Mesendoderm (in vitro differentiated cells): Measurements from ENCODE around the gene MTG2.

Experiments used
- DNase-seq: peaks from one replicate; pipeline ENCODE4 v3.0.0; 2013
- H2AK5ac ChIP-seq: 2 replicates; pipeline ENCODE4 v1.6.1; 2013; ENCODE audit warnings: low read length, inconsistent platforms
- H2BK120ac ChIP-seq: 2 replicates; pipeline ENCODE4 v1.6.1; 2013; ENCODE audit warnings: low read depth, mild to moderate bottlenecking, low read length, moderate library complexity, mixed read lengths
- H2BK15ac ChIP-seq: replicated peaks from 2 replicates; pipeline ENCODE4 v1.6.1; 2013; ENCODE audit warnings: low read depth, mild to moderate bottlenecking, moderate library complexity
- H2BK5ac ChIP-seq: 2 replicates; pipeline ENCODE4 v1.6.1; 2013; ENCODE audit warnings: low read length, inconsistent platforms
- H3K18ac ChIP-seq: 2 replicates; pipeline ENCODE4 v1.6.1; 2013; ENCODE audit warnings: mild to moderate bottlenecking, low read length, mixed read lengths
- H3K23ac ChIP-seq: one replicate; pipeline ENCODE4 v1.6.1; 2013; ENCODE audit warnings: low read length
- H3K27ac ChIP-seq: 2 replicates; pipeline ENCODE4 v1.5.1; 2013; ENCODE audit warnings: low read depth, mild to moderate bottlenecking, inconsistent platforms, low read length, moderate library complexity
- H3K27me3 ChIP-seq: 2 replicates; pipeline ENCODE4 v1.6.1; 2013; ENCODE audit warnings: low read length, control low read depth, mild to moderate bottlenecking, inconsistent platforms; ENCODE audit not compliant: insufficient read depth, poor library complexity
- H3K36me3 ChIP-seq: 2 replicates; pipeline ENCODE4 v1.6.1; 2013; ENCODE audit warnings: low read length, inconsistent platforms; ENCODE audit not compliant: control insufficient read depth, insufficient read depth
- H3K4ac ChIP-seq: one replicate; pipeline ENCODE4 v1.6.1; 2013; ENCODE audit warnings: low read depth, mild to moderate bottlenecking, low read length, moderate library complexity
- H3K4me1 ChIP-seq: 2 replicates; pipeline ENCODE4 v1.6.1; 2013; ENCODE audit warnings: low read depth, low read length, inconsistent platforms; ENCODE audit not compliant: control insufficient read depth
- H3K4me2 ChIP-seq: 2 replicates; pipeline ENCODE4 v1.6.1; 2013; ENCODE audit warnings: low read length
- H3K4me3 ChIP-seq: 2 replicates; pipeline ENCODE4 v1.5.1; 2013; ENCODE audit warnings: mild to moderate bottlenecking, low read length
- H3K56ac ChIP-seq: one replicate; pipeline ENCODE4 v1.6.1; 2013; ENCODE audit warnings: low read length
- H3K79me1 ChIP-seq: 2 replicates; pipeline ENCODE4 v1.6.1; 2013; ENCODE audit warnings: low read length, inconsistent platforms
- H3K79me2 ChIP-seq: 2 replicates; pipeline ENCODE4 v1.6.1; 2013; ENCODE audit warnings: mild to moderate bottlenecking, low read length; ENCODE audit not compliant: control insufficient read depth, insufficient read depth
- H3K9ac ChIP-seq: 2 replicates; pipeline ENCODE4 v1.6.1; 2013; ENCODE audit warnings: low read length, inconsistent platforms
- H4K5ac ChIP-seq: one replicate; pipeline ENCODE4 v1.6.1; 2013; ENCODE audit warnings: low read length
- H4K8ac ChIP-seq: one replicate; pipeline ENCODE4 v1.6.1; 2013; ENCODE audit warnings: low read depth, mild to moderate bottlenecking, control low read depth, low read length, moderate library complexity
- WGBS: extraction: QIAGEN DNeasy Blood & Tissue Kit; methylation state at CpG from one replicate; pipeline ENCODE4 v1.1.7; 2013; ENCODE audit warnings: low lambda C conversion rate, missing lambda C conversion rate; ENCODE audit not compliant: insufficient coverage; ENCODE audit errors: extremely low coverage; 5-methylcytosine and 5-hydroxymethylcytosine counted together

MTG2 gene

DNA sequence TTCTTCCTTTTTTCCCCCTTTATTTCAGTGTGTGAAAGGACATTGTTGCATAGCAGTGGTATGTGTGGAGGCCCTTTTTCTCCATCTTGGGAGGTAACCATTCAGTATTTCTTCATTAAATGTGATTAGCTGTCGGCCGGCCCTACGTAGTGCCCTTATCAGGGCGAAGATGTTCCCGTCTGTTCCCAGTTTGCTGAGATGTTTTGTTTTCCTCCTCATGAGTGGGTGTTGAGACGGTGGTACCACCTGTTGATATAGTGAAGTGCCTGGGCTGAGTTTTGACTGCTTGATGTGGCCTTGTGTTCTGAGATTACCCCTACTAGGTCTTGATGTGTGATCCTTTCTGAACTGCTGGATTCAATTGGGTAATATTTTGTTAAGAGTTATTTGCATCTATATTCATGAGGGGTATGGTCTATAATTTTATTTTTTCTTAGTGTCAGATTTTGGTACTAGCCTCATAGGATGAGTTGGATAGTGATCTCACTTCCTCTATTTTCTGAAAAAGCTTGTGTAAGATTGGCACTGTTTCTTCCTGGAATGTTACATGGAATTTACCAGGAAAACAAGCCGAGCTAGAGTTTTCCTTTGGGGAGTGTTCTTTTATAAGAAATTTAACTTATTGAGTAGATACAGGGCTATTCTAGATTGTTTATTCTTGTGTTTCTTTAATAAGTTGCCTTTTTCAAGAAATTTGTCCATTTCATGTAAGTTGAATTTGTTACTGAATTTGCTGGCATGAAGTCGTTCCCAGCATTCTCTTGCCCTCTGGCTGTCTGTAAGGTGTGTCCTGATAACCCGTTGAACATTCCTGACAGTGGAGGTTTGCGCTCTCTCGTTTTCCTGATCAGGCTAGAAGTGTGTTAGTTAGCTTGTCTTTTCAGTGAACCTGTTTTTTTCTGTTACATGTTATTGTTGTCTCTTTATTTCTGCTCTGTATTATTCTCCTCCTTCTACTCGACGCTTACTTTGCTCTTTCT lies 4.3 kb downstream of the MTG2 start:
- Histone ChIP-seq H2BK15ac (no peak overlapping the region), H3K4me2 (no peak overlapping the region), H2BK120ac (no peak overlapping the region), H3K4me1 (no peaks in the 10 kb centered on the region), H2BK5ac (no peak overlapping the region), H3K23ac (no peak overlapping the region), H3K79me2 (peaks cover 8% of the 10 kb centered on the region), H2AK5ac (no peak overlapping the region), H3K4ac (no peak overlapping the region), H4K5ac (no peak overlapping the region), H3K18ac (no peak overlapping the region), H3K56ac (no peak overlapping the region), H3K27ac (no peak overlapping the region), H3K9ac (no peak overlapping the region), H3K79me1 (peaks cover 12% of the 10 kb centered on the region), H4K8ac (no peak overlapping the region), H3K27me3 (no peaks in the 10 kb centered on the region), H3K4me3 (no peak overlapping the region), H3K36me3 (no peaks in the 10 kb centered on the region)
- DNase-seq: peak; percentile 13
- no CpG with 5 or more reads among the region's 13 CpGs for WGBS

DNA sequence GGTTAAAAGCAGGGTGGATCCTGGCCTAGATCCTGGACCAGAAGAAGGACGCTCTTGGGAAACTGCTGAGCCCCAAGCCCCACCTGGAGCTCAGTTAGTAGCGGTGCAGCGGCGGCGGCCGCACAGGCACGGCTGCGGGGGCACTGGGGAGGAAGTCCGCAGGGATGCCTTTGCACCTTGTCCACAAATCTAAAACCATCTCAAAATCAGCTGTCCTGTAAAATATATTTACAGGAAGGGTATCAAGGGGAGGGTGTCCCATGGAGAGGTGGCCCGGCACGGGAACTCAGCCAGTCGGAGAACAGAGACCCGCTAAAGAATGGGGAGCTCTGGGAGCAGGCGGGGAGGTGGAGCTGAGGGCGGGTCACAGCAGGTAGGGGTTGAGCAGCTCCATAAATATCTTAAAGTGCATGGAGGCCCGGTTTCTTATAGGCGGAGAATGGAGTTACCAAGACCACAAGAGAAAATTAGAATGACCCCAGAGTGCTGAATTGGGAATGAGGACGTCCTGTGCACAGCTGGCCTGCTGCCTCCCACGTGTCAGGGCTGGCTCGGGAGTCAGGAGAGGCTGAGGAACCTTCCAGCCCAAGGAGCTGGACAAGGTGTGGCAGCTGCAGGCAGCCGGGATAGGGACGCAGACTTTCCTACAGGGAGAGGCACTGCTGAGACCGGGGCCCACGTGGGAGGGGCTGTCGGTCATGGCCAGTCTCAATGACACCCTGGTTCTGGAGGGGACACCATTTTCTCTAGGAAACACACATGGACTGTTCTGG lies 8.0 kb downstream of the MTG2 start:
- H3K56ac ChIP-seq: no peak overlapping the region
- no peak overlapping the region for H2BK15ac ChIP-seq
- no peak overlapping the region for H2AK5ac ChIP-seq
- no peak overlapping the region for H3K23ac ChIP-seq
- no peak overlapping the region for H3K27ac ChIP-seq
- no CpG with 5 or more reads among the region's 25 CpGs for WGBS
- H3K4me3 ChIP-seq: no peak overlapping the region
- no peaks in the 10 kb centered on the region for H3K4me1 ChIP-seq
- H2BK5ac ChIP-seq: no peak overlapping the region
- H3K4me2 ChIP-seq: no peak overlapping the region
- no peaks in the 10 kb centered on the region for H3K27me3 ChIP-seq
- H3K4ac ChIP-seq: no peak overlapping the region
- H2BK120ac ChIP-seq: no peak overlapping the region
- no peak overlapping the region for H3K9ac ChIP-seq
- H3K79me1 ChIP-seq: peaks cover 3% of the 10 kb centered on the region
- no peak overlapping the region for H4K8ac ChIP-seq
- H3K36me3 ChIP-seq: no peaks in the 10 kb centered on the region
- no peak for DNase-seq
- H3K79me2 ChIP-seq: peaks cover 3% of the 10 kb centered on the region
- no peak overlapping the region for H3K18ac ChIP-seq
- H4K5ac ChIP-seq: no peak overlapping the region

DNA sequence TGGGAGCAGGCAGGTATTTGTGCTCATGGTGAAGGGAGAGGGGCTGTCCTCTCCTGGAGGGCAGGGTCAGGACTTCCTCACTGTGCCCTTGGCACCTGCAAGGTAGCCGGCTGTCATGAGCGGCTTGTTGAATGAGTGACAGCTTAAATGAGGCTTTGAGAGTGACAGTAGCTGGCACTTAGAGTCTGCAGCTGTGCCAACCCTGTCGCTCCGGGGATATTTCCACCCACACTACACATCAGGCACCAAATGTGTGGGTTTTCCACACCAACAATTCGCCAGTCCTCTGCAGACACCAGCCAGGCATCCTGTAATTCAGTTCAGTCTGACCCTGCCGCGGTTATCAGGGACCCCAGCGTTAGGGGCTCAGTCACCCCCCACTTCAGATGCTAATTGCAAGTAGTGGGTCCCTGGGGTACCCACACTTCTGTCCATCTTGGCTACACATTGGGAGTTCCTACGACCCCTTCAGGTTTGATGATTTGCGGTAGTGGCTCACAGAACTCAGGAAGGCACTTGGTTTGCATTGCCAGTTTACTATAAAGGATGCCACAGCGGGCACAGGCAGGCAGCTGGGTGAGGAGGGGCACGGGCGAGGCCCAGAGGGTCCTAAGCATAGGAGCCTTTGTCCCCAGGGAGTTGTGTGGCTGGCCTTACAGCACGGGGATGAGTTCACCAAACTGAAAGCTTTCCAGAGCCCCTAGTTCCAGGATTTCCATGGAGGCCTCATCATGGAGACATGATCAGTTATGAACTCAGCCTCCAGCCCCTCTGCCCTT lies 9.1 kb downstream of the MTG2 start:
- Histone ChIP-seq H3K4ac (no peak overlapping the region), H3K18ac (no peak overlapping the region), H2BK15ac (no peak overlapping the region), H3K9ac (no peak overlapping the region), H3K79me2 (peaks cover under 1% of the 10 kb centered on the region), H2AK5ac (no peak overlapping the region), H3K4me2 (no peak overlapping the region), H3K23ac (no peak overlapping the region), H3K27ac (no peak overlapping the region), H4K5ac (no peak overlapping the region), H3K4me1 (no peaks in the 10 kb centered on the region), H3K4me3 (no peak overlapping the region), H4K8ac (no peak overlapping the region), H3K36me3 (no peaks in the 10 kb centered on the region), H2BK120ac (no peak overlapping the region), H2BK5ac (no peak overlapping the region), H3K27me3 (no peaks in the 10 kb centered on the region), H3K56ac (no peak overlapping the region), H3K79me1 (peaks cover under 1% of the 10 kb centered on the region)
- WGBS: no CpG with 5 or more reads among the region's 14 CpGs
- DNase-seq: no peak

DNA sequence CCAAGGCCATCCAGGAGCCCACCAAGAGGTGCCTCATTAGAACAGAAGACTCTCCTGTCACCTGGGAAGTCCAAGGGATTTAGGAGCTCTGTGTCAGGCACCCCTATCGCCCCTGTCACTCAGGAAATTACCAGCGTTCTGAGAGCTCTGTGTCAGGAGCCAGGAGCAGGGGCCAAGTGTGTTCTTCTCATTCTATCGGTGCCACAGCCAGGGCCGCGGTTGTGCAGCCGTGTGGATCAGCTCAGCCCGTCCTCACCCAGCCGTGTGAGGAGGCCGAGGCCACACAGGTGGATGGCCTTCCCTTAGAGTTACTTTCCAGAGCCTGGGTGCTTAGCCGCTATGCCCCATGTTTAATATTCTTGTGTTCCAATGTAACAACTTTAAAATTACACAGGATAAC lies 9.8 kb downstream of the MTG2 start:
- Histone ChIP-seq H2BK15ac (no peak overlapping the region), H3K27ac (no peak overlapping the region), H3K27me3 (no peaks in the 10 kb centered on the region), H2BK120ac (no peak overlapping the region), H3K4ac (no peak overlapping the region), H3K9ac (no peak overlapping the region), H3K4me1 (no peaks in the 10 kb centered on the region), H4K5ac (no peak overlapping the region), H3K23ac (no peak overlapping the region), H2BK5ac (no peak overlapping the region), H3K4me2 (no peak overlapping the region), H3K79me1 (no peaks in the 10 kb centered on the region), H3K4me3 (no peak overlapping the region), H2AK5ac (no peak overlapping the region), H3K56ac (no peak overlapping the region), H3K18ac (no peak overlapping the region), H3K79me2 (no peaks in the 10 kb centered on the region), H3K36me3 (no peaks in the 10 kb centered on the region), H4K8ac (no peak overlapping the region)
- WGBS: no CpG with 5 or more reads among the region's 10 CpGs
- no peak for DNase-seq

DNA sequence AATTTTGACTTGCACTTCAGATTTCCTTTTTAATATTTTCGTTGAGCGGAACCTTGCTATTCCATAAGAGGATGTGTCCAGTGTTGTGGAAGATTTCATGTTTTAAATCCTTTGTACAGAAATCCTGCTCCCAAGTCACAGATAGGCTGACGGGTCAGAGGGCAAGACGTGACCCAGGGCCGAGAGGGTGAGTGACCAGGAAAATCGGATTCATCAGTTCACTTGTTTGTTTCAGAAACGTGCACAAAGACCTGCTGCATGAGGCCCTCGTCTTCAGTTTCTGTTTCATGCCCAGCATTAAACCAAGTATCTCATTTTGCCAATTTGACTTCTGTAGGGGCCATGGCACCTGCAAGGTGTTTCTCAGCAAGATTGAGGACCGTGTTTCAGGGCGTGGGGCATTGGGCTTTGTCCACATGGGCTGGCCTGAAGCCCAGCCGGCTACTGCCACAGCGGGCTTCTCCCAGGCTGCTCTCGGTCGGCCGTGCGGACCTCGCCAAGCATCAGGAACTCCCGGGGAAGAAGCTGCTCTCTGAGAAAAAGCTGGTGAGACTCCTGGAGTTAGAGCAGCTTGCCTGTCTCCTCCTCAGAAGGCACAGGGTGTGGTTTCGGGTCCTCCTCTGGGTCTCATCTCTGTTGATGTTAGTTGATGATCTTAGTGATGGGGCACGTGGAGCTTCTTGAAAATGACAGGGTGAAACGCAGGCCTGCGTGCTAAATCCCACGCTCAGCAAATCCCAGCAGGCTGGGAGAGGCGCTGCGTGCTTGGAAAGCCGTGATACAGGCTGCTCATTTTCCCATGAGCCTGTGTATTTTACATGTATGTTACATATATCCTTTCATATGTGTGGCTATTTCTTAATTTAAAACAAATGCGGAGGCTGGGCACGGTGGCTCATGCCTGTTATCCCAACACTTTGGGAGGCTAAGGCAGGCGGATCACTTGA lies 10.5 kb downstream of the MTG2 start:
- Histone ChIP-seq H3K79me2 (no peaks in the 10 kb centered on the region), H3K23ac (no peak overlapping the region), H4K8ac (no peak overlapping the region), H3K4me3 (no peak overlapping the region), H3K9ac (no peak overlapping the region), H3K56ac (no peak overlapping the region), H3K79me1 (no peaks in the 10 kb centered on the region), H2BK120ac (no peak overlapping the region), H2AK5ac (no peak overlapping the region), H4K5ac (no peak overlapping the region), H3K18ac (no peak overlapping the region), H3K4me1 (no peaks in the 10 kb centered on the region), H3K27me3 (no peaks in the 10 kb centered on the region), H2BK5ac (no peak overlapping the region), H3K4me2 (no peak overlapping the region), H2BK15ac (no peak overlapping the region), H3K4ac (no peak overlapping the region), H3K27ac (no peak overlapping the region), H3K36me3 (no peaks in the 10 kb centered on the region)
- WGBS: no CpG with 5 or more reads among the region's 29 CpGs
- DNase-seq: no peak
